ENCODE data around the gene RBFOX2.

Gene RBFOX2

DNA sequence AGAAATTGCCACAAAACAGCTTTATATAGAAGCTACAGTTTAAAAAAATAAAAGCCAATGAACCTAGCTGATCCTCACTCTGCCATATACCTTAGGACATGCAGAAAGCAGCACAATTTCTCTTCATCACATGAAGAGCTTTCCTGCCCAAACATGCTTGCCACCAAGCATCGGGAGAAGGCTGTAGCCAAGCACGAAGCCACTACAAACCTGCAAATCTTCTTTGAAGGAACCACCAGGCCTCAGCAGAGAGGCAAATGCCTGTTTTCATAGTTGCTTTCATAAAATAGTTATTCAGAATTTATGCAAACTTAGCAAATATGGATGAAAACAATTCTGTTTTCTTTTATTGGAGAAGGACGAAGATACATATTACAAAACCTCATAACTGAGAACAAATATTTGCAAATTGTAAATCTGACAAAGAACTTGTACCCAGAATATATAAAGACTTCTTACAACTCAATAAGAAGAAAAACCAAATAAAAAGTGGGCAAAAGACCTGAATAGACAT, 100.3 kb downstream of the RBFOX2 start:
- peak overlapping the region; percentile 88 for H3K27ac Mint-ChIP-seq
- H3K9me3 Mint-ChIP-seq = no peaks in the 10 kb centered on the region
- peaks cover 9% of the 10 kb centered on the region for H3K36me3 Mint-ChIP-seq (ENCODE audit: low read depth)
- DNase-seq = no peak
- TF ChIP-seq, protein P1, sequence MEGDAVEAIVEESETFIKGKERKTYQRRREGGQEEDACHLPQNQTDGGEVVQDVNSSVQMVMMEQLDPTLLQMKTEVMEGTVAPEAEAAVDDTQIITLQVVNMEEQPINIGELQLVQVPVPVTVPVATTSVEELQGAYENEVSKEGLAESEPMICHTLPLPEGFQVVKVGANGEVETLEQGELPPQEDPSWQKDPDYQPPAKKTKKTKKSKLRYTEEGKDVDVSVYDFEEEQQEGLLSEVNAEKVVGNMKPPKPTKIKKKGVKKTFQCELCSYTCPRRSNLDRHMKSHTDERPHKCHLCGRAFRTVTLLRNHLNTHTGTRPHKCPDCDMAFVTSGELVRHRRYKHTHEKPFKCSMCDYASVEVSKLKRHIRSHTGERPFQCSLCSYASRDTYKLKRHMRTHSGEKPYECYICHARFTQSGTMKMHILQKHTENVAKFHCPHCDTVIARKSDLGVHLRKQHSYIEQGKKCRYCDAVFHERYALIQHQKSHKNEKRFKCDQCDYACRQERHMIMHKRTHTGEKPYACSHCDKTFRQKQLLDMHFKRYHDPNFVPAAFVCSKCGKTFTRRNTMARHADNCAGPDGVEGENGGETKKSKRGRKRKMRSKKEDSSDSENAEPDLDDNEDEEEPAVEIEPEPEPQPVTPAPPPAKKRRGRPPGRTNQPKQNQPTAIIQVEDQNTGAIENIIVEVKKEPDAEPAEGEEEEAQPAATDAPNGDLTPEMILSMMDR (IDR thresholded peaks at IDR 0.05) = no peak
- H3K4me3 Mint-ChIP-seq = no peak overlapping the region
- peaks cover 17% of the 10 kb centered on the region for H3K4me1 Mint-ChIP-seq
- no peaks in the 10 kb centered on the region for H3K27me3 Mint-ChIP-seq (ENCODE audit: low read depth, poor library complexity)

DNA sequence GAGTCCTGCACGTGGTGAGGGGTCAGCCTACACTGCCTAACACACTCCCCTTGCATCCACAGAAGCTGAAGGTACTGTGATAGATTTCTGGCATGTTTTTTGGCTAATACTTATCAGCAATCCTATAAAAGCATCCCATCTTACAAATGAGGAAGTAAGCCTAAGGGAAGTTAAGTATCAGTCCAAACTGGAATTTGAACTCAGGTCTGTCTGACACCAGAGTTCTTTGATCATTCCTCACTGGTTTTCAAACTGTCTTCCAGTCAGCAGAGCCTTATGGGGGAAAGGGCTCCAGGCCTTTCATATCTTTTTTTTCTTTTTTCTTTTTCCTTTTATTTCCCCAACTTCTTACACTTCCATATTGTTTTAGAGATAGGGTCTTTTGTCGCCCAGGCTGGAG, 105.6 kb downstream of the RBFOX2 start:
- no peaks in the 10 kb centered on the region for H3K9me3 Mint-ChIP-seq
- TF ChIP-seq, protein P1 (IDR thresholded peaks at IDR 0.05) = no peak
- H3K27ac Mint-ChIP-seq = peak overlapping the region; percentile 36
- H3K36me3 Mint-ChIP-seq (ENCODE audit: low read depth) = peaks cover 4% of the 10 kb centered on the region
- H3K4me1 Mint-ChIP-seq = peaks cover 44% of the 10 kb centered on the region
- no peak for DNase-seq
- no peak overlapping the region for H3K4me3 Mint-ChIP-seq
- no peaks in the 10 kb centered on the region for H3K27me3 Mint-ChIP-seq (ENCODE audit: low read depth, poor library complexity)

DNA sequence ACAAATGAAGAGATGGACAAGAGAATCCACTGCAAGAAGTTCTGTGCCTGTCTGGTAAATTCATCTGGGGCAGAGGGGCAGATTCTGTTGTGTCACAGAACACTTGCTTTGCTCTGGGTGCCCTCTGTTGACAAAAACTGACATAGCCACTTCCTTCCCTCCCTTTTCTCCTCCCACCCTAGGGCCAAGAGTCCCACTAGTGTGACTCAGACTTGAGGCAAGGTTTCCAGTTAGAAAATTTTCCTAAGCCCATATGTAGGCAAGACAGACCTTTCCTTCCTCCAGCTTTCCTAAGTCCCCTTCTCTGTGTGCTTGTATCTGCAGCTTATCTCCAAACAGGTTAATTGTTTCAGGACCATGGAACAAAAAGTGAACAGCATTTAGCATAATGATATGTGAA, 106.8 kb downstream of the RBFOX2 start:
- Mint-ChIP-seq H3K9me3 (no peaks in the 10 kb centered on the region), H3K36me3 (ENCODE audit: low read depth) (peaks cover 4% of the 10 kb centered on the region), H3K27me3 (ENCODE audit: low read depth, poor library complexity) (no peaks in the 10 kb centered on the region), H3K27ac (peak overlapping the region; percentile 53), H3K4me3 (no peak overlapping the region), H3K4me1 (peaks cover 56% of the 10 kb centered on the region)
- DNase-seq = peak; percentile 37
- TF ChIP-seq, protein P1 (IDR thresholded peaks at IDR 0.05) = peak; percentile 54

DNA sequence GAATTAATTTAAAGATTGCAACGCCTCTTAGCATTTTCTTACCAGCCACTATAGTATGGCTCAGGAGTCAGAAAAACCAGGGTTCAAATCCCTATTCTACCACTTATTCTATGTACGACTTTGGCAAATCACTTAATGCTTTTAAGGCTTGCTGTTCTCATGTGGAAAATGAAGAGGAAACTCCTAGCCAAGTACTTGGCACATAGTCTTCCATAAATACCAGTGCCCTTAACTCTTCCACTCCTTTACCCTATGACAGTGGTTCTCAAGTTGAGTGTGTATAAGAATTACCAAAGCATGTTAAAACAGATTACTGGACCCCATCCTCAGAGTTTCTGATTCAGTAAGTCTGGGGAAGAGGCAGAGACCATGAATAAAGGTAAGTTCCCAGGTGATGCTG, 107.6 kb downstream of the RBFOX2 start:
- Mint-ChIP-seq H3K4me1 (peaks cover 64% of the 10 kb centered on the region), H3K27me3 (ENCODE audit: low read depth, poor library complexity) (no peaks in the 10 kb centered on the region), H3K4me3 (no peak overlapping the region), H3K27ac (no peak overlapping the region), H3K9me3 (no peaks in the 10 kb centered on the region), H3K36me3 (ENCODE audit: low read depth) (peaks cover 4% of the 10 kb centered on the region)
- TF ChIP-seq, protein P1 (IDR thresholded peaks at IDR 0.05) = no peak
- no peak for DNase-seq

DNA sequence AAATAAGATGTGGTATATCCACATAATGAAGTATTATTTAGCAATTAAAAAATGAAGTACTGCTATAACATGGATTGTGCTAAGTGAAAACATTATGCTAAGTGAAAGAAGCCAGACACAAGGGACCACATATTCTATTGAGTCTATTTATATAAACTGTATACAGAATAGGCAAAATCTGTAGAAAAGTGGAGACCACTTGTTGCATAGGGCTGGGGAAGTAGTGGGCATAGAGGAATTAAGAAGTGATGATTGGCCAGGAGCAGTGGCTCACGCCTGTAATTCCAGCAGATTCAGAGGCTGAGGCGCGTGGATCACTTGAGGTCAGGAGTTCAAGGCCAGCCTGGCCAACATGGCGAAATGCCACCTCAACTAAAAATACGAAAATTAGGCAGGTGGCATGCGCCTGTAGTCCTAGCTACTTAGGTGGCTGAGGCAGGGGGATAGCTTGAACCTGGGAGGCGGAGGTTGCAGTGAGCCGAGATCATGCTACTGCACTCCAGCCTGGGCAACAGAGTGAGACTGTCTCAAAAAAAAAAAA, 109.6 kb downstream of the RBFOX2 start:
- Mint-ChIP-seq H3K4me3 (no peak overlapping the region), H3K9me3 (no peaks in the 10 kb centered on the region), H3K4me1 (peaks cover 83% of the 10 kb centered on the region), H3K36me3 (ENCODE audit: low read depth) (no peaks in the 10 kb centered on the region), H3K27me3 (ENCODE audit: low read depth, poor library complexity) (no peaks in the 10 kb centered on the region), H3K27ac (no peak overlapping the region)
- TF ChIP-seq, protein P1 (IDR thresholded peaks at IDR 0.05) = no peak
- DNase-seq = no peak

DNA sequence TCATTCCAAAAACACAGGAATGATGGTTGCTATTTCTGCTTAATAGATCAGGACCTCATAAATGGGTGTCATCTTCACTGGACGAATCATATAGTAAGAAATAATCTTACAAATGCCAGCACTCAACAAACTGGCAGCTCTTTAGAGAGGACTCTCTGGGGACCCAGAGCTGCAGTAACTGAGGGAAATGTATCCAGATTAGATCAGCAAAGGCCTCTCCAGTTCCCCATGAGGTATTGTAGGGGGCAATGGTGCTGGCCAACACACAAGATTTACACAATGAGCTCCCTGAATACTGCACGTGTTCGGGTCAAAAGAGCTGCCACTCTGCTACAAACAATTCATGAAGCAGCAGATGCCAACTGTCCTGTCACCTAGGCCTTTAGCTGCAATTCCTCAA, 110.2 kb downstream of the RBFOX2 start:
- Mint-ChIP-seq H3K4me3 (no peak overlapping the region), H3K4me1 (peaks cover 90% of the 10 kb centered on the region), H3K27me3 (ENCODE audit: low read depth, poor library complexity) (no peaks in the 10 kb centered on the region), H3K27ac (no peak overlapping the region), H3K9me3 (no peaks in the 10 kb centered on the region), H3K36me3 (ENCODE audit: low read depth) (no peaks in the 10 kb centered on the region)
- TF ChIP-seq, protein P1 (IDR thresholded peaks at IDR 0.05) = no peak
- DNase-seq = no peak

All from nephron progenitor cell (in vitro differentiated cells).